HUES48 (cell line): Measurements from ENCODE around the gene CHRNA4.

ENCODE experiments used
- H3K27ac ChIP-seq: one replicate; pipeline ENCODE4 v1.7.0; 2013; ENCODE audit warnings: low read depth, low read length, inconsistent platforms
- H3K27me3 ChIP-seq: 2 replicates; pipeline ENCODE4 v1.6.1; 2013; ENCODE audit warnings: mild to moderate bottlenecking, low read length; ENCODE audit not compliant: control insufficient read depth, insufficient read depth
- H3K36me3 ChIP-seq: 2 replicates; pipeline ENCODE4 v1.6.1; 2013; ENCODE audit warnings: low read length; ENCODE audit not compliant: control insufficient read depth, insufficient read depth
- H3K4me1 ChIP-seq: 2 replicates; pipeline ENCODE4 v1.6.1; 2013; ENCODE audit warnings: mild to moderate bottlenecking, low read length; ENCODE audit not compliant: control insufficient read depth, insufficient read depth
- H3K4me3 ChIP-seq: 2 replicates; pipeline ENCODE4 v1.5.1; 2013; ENCODE audit warnings: mild to moderate bottlenecking, low read depth, low read length
- H3K9ac ChIP-seq: 2 replicates; pipeline ENCODE4 v1.6.1; 2013; ENCODE audit warnings: mild to moderate bottlenecking, low read depth, low read length, moderate library complexity
- H3K9me3 ChIP-seq: 2 replicates; pipeline ENCODE4 v1.6.1; 2013; ENCODE audit warnings: low read length; ENCODE audit not compliant: control insufficient read depth, insufficient read depth

CHRNA4 gene

DNA sequence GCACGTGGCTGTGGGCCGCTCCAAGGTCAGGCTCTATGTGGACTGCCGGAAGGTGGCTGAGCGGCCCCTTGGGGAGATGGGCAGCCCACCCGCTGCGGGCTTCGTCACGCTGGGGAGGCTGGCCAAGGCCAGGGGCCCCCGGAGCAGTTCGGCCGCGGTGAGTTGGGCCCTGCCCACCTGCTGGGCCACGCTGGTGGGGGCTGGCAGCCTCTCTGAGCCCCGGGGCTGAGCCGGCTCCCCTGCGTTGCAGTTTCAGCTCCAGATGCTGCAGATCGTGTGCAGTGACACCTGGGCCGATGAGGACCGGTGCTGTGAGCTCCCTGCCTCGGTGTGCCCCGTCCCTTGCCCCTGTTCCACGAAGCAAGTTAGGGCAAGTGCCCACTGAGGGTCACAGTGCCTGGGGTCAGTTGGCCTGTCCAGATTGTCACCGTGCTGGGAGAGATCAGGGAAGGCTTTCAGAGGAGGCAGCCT, 41.1 kb downstream of the CHRNA4 start:
- no peaks in the 10 kb centered on the region for H3K36me3 ChIP-seq
- H3K27me3 ChIP-seq = no peaks in the 10 kb centered on the region
- no peak overlapping the region for H3K27ac ChIP-seq
- no peaks in the 10 kb centered on the region for H3K9me3 ChIP-seq
- no peaks in the 10 kb centered on the region for H3K4me1 ChIP-seq
- no peak overlapping the region for H3K9ac ChIP-seq
- no peak overlapping the region for H3K4me3 ChIP-seq

DNA sequence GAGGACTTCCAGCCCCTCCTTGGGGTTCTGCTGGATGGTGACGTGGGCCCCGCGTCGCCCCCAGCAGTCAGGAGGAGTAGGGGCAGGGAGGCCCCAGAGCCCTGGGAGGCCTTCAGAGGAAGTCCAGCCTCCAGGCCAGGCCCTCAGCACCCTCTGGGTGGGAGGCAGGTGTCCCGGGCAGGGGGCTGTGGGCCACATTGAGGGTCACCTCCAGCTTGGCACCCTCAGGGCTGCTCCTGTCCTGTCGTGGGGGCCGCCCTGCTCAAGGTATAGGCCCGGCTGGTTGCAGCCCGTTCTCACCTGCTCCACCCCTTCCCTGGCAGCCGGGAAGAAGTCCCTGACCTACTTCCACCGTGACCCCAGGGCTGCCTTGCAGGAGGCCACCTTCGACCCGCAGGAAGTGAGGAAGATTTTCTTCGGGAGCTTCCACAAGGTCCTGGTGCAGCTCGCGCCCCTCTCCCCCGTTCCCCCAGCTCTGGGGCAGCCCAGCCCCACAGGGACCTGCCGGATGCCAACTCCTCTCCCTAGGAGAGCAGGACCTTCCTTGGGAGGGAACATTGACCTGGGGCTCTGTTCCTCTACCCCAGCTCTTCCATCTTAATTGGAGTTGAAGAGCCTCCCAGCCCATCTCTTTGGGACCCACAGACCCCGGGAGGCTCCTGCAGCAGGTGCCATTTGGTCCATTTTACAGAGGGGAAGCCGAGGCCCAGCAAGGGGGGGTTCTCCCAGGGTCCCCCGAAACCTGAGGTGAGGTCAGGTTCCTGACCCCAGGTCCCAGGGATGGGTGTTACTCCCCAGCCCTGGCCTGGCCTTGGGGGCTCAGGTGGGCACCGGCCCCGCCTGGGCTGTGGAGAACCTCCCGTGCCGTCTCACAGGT, 41.7 kb downstream of the CHRNA4 start:
- Histone ChIP-seq H3K36me3 (no peaks in the 10 kb centered on the region), H3K27ac (no peak overlapping the region), H3K27me3 (no peaks in the 10 kb centered on the region), H3K4me1 (no peaks in the 10 kb centered on the region), H3K9ac (no peak overlapping the region), H3K4me3 (no peak overlapping the region), H3K9me3 (no peaks in the 10 kb centered on the region)

DNA sequence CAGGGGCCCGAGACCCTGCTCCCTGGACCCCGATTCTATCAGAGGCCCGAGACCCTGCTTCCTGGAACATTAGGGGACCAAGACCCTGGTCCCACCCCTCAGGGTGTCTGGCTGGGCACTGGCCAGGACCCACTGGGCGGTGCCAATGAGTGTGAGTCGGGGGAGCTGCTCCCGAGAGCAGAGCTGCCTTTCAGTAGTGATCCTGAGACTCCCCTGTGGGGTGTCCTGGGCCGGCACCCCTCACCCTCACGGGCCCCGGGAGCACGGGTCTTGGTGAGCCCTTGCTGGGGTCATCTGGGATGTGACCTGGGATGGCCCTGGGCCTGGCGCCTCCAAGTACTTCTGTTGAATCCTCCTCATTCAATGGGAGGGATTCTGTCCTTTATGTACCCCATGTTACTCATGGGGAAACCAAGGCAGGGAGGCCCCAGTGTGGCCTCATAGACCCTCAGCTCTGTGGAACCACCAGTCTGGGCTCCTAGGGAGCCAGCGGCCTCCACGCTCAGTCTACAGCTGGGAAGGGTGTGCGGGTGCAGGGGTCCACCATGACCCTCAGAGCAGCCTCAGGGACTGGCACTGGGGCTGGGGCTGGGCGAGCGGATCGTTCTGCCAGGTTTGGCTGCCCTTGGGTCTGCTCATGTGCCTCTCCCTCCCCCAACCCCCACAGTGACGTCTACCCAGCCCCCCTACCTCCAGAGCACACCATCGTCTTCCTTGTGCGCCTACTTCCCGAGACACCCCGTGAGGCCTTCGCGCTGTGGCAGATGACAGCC, 42.6 kb downstream of the CHRNA4 start:
- Histone ChIP-seq H3K9me3 (no peaks in the 10 kb centered on the region), H3K4me3 (no peak overlapping the region), H3K4me1 (no peaks in the 10 kb centered on the region), H3K36me3 (no peaks in the 10 kb centered on the region), H3K27ac (no peak overlapping the region), H3K9ac (no peak overlapping the region), H3K27me3 (no peaks in the 10 kb centered on the region)

DNA sequence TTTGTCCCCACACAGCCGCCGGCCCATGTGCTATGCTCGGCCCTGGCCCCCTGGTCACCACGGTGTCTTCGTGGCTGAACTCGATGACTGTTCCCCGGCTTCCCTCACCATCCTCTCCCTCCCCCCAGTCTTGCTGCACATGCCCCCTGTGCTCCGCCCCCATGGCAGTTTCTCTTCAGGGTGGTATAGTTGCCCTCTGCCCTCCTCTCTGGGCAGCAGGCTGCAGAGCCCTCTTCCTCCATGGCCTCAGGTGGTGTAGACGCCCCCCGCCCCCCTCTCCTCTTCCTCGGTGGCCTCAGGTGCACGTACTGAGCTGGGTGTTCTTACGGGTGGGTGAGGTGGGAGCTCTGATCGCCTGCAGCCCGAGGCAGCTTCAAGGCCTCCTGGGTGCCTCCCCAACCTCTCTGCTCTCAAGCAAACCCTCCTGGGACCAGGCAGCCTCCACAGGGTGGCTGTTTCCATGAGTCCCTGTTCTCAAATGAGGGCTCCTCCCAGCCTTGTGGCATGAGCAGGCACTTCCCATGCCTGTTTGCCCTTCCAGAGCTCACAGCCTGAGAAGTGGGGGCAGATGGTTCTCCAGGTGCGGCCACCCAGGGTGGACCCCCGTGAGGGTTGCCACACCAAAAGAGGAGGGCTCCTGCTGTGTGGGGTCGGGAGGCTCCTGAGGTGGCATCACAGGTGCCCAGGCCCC, 43.4 kb downstream of the CHRNA4 start:
- H3K9ac ChIP-seq = no peak overlapping the region
- H3K9me3 ChIP-seq = no peaks in the 10 kb centered on the region
- no peaks in the 10 kb centered on the region for H3K4me1 ChIP-seq
- no peaks in the 10 kb centered on the region for H3K27me3 ChIP-seq
- H3K27ac ChIP-seq = no peak overlapping the region
- H3K36me3 ChIP-seq = no peaks in the 10 kb centered on the region
- H3K4me3 ChIP-seq = no peak overlapping the region

- no peak overlapping the region for H3K27ac ChIP-seq
- H3K4me1 ChIP-seq = no peaks in the 10 kb centered on the region
- H3K36me3 ChIP-seq = no peaks in the 10 kb centered on the region
- no peak overlapping the region for H3K9ac ChIP-seq
- no peak overlapping the region for H3K4me3 ChIP-seq
- no peaks in the 10 kb centered on the region for H3K27me3 ChIP-seq
- no peaks in the 10 kb centered on the region for H3K9me3 ChIP-seq
Measured at GRCh38 chr20:63317061-63317460, 44.1 kb downstream of the CHRNA4 start.

- Histone ChIP-seq H3K4me1 (no peaks in the 10 kb centered on the region), H3K27ac (no peak overlapping the region), H3K4me3 (no peak overlapping the region), H3K9me3 (no peaks in the 10 kb centered on the region), H3K9ac (no peak overlapping the region), H3K36me3 (no peaks in the 10 kb centered on the region), H3K27me3 (no peaks in the 10 kb centered on the region)
Measured at GRCh38 chr20:63316502-63316921, 44.6 kb downstream of the CHRNA4 start.

GRCh38 chr20:63315731-63316491, 45.2 kb downstream of the CHRNA4 start:
- H3K27ac ChIP-seq = no peak overlapping the region
- no peaks in the 10 kb centered on the region for H3K9me3 ChIP-seq
- no peak overlapping the region for H3K4me3 ChIP-seq
- no peaks in the 10 kb centered on the region for H3K36me3 ChIP-seq
- H3K4me1 ChIP-seq = no peaks in the 10 kb centered on the region
- no peaks in the 10 kb centered on the region for H3K27me3 ChIP-seq
- H3K9ac ChIP-seq = no peak overlapping the region

GRCh38 chr20:63315240-63315689, 45.9 kb downstream of the CHRNA4 start:
- H3K9me3 ChIP-seq = no peaks in the 10 kb centered on the region
- no peak overlapping the region for H3K4me3 ChIP-seq
- H3K9ac ChIP-seq = no peak overlapping the region
- H3K36me3 ChIP-seq = no peaks in the 10 kb centered on the region
- no peaks in the 10 kb centered on the region for H3K4me1 ChIP-seq
- H3K27me3 ChIP-seq = no peaks in the 10 kb centered on the region
- H3K27ac ChIP-seq = no peak overlapping the region

DNA sequence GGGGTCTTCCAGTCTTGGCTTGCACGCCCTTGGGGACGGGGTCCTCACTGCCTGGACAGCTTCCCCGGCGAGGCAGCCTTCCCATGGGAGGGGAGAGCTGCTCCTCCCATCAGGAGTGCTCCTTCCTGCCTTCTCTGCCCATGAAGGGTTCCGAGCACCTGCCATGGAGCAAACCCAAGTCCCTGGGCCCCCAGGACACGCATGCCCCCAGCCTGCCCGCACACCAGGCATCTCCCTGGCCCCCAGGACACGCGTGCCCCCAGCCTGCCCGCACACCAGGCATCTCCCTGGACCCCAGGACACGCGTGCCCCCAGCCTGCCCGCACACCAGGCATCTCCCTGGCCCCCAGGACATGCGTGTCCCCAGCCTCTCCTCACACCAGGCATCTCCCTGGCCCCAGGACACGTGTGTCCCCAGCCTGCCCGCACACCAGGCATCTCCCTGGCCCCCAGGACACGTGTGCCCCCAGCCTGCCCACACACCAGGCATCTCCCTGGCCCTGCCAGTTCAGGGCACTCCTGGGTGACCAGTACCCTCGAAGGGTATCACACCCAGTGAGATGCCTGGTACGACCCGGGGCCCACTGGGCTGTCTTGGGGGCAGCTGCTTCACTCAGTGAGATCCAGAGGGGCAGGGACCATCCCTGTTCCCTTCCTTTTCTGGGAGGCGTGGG, 46.4 kb downstream of the CHRNA4 start:
- H3K27me3 ChIP-seq = no peaks in the 10 kb centered on the region
- no peaks in the 10 kb centered on the region for H3K36me3 ChIP-seq
- no peaks in the 10 kb centered on the region for H3K4me1 ChIP-seq
- no peak overlapping the region for H3K4me3 ChIP-seq
- H3K27ac ChIP-seq = no peak overlapping the region
- no peaks in the 10 kb centered on the region for H3K9me3 ChIP-seq
- no peak overlapping the region for H3K9ac ChIP-seq

DNA sequence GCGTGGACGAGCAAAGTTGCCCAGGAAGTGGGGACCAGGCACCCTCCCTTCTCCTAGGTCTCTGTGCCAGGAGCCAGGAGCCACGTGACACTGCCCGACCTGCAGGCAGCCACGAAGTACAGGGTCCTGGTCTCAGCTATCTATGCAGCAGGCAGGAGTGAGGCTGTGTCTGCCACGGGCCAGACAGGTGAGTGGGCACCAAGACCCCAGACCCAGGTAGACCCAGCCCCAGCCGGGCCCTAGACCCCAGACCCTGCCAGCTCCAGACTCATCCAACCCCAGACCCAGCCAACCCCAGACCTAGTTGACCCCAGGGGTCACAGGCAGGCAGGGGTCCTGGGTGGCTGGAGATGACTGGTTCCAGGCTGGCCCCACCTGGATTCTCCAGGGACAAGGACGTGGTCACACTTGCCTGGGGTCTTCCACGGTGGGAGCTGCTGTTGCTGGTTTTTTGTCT, 47.1 kb downstream of the CHRNA4 start:
- Histone ChIP-seq H3K36me3 (no peaks in the 10 kb centered on the region), H3K9me3 (no peaks in the 10 kb centered on the region), H3K27me3 (no peaks in the 10 kb centered on the region), H3K27ac (no peak overlapping the region), H3K4me1 (no peaks in the 10 kb centered on the region), H3K9ac (no peak overlapping the region), H3K4me3 (no peak overlapping the region)
